Measurements from ENCODE around the gene GALNT2.

GRCh38 chr1:230253150-230253549 is 186.1 kb downstream of the GALNT2 start:
- no peak for TF ChIP-seq CTCF (conservative IDR thresholded peaks at IDR 0.05; ENCODE audit: low read length)
- no peak for TF ChIP-seq EZH2phosphoT487 (IDR thresholded peaks at IDR 0.05; ENCODE audit: borderline replicate concordance)
